KG1 (cell line): ENCODE data around the gene VSIG10L2.

Source experiments
- DNase-seq: peaks from one replicate; lab custom pipeline; 2025; lab: John Stamatoyannopoulos, UW

VSIG10L2 gene

DNA sequence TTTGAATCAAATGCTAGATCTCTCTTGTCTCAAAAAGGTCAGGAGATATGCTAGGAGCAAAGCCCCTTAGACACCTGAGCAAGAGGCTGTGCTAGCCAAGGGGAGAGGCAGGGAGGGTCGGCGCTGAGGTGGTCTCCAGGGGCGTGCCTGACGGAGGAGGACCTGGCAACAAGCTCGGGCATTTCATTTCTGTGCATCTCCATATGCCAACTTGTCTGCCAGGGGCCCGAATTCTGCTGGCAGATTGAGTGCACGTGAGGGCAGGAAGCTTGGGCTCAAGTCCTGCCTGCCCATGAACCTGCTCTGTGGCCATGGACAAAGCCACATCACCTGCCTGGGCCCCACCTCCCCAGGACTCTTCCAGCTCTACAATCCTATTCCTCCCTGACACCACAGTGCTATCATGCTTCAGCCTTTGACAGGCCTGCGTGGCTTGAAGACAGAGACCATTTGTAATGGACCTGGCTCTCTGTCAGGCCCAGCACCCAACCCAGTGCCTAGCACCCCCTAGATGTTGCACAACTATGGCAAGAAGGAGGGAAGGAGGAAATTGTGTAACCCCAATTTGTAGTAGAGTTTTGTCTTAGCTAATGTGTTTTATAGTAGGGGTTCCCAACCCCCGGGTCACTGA is 16.3 kb upstream of the VSIG10L2 start:
- no peak for DNase-seq

DNA sequence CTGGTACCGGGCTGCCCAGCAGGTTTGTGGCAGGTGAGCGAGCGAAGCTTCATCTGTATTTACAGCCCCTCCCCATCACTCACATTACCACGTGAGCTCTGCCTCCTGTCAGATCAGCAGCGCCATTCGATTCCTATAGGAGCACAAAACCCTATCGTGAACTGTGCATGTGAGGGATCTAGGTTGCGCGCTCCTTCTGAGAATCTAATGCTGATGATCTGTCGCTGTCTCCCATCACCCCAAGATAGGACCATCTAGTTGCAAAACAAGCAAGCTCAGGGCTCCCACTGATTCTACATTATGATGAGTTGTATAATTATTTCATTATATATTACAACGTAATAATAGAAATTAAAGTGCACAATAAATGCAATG is 15.8 kb upstream of the VSIG10L2 start:
- no peak for DNase-seq

DNA sequence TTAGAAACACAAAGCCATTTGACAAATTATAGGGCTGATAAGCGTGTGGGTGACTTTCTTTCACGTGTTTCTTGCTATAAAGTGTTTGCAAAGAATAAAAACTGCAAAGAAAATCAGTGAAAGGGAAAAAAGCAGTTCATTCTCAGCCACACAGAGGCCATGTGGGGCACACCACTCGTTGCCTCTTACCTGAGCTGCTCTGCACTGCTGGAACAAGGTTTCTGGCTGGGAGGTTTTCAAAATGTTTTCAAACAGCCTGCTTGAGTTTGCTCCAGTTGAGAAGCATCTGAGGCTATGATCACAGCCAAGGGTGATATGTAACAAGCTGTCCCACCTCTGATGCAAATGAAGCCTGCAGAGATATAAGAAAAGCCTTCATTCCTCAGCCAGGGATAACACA is 14.7 kb upstream of the VSIG10L2 start:
- DNase-seq = no peak

DNA sequence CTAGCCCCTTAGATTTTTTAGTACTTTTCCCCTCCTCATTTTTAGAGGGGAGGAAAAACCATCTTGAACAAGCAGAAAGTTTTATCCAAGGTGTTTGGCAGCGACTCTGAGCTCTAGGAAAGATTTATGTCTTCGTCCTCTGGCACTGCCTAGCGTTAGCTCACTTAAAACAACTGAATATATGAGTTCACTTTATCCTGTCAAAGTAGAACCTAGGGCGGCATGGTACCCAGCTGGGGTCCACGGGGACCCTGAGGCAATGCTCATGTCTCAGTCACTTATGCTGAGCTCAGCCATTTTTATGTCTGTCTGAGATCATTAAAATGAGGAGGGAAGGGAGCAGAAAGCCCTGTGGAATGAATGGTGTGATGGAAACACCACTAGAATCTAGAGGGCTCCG is 14.2 kb upstream of the VSIG10L2 start:
- no peak for DNase-seq

DNA sequence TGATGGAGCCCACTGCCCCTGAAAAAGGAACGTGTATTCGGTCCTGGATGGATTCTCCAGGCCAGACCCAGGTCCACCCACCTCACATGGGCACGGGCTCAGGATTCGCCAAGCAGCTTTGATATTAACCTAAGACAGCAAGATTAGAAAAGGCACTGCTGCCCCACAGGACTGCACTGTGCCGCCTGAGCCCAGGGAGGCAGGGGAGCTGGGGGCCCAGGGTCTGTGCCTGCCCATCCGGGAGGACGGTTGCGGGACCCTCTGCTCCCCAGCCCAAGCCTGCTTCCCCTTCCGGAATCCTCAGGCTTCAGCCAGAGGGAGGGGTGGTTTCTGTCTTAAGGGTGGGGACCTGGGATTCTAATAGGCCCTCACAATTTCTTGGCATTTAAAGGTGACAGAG is 13.5 kb upstream of the VSIG10L2 start:
- DNase-seq = no peak

DNA sequence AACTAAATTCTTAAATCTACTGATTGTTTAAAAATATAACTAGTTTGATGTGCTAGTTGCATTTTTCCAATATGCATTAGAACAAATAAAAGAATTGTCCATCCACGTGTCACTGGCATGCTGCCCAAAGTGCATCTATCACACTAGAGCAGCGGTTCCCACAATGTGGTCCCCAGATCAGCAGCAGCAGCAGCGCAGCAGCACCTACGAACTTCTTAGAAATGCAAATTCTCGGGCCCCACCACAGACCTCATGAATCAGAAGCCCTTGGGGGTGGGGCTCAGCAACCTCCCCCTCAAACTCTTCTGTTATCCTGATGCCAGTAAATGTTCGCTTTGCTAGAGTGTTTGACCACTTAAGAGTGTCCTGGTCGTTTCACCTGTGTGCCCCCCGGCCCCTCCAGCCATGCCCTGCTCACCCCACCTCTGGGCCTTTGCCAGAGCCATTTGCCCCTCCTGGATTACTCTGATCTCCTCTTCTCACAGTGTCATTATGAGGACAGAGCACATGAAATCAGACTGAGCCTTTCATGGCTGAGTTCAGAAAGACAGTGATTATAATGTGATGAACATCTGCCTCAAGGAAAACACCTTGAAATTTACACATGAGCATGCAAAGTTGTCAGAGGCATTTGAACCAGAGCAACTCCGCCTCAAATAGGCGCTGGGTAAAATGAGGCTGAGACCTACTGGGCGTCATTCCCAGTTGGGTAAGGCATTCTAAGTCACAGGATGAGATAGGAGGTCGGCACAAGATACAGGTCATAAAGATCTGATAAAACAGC is 12.6 kb upstream of the VSIG10L2 start:
- DNase-seq = no peak

DNA sequence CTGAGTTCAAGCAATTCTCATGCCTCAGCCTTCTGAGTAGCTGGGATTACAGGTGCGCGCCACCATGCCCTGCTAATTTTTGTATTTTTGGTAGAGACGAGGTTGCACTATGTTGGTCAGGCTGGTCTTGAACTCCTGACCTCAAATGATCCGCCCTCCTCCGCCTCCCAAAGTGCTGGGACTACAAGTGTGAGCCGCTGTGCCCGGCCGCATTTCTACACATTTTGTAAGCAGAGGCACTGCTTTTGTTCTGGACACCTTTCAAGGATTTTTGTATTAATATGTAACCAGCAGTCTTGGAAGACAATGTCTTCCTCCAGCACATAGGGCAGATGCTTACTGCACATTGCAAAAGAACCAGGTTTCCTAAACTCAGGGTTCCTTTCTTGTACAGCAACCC is 11.4 kb upstream of the VSIG10L2 start:
- no peak for DNase-seq

DNA sequence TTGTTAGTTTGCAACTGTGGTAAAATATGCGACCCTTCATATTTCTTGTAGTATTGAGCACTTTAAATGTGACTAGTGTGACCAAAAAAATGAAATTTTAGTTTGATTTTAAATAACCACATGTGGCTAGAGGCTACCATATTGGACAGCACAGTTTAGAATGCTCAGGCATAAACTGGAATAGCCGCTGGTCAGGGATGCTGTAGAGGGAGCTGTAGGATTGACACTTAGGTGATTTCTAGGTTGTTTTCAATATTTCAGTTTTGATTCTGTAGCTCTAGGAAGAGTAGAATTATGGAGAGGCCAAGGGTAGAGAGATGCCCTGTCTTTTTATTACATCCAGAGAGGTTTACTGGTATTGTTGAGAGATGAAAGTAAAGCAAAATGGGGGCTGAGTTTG is 10.8 kb upstream of the VSIG10L2 start:
- no peak for DNase-seq

DNA sequence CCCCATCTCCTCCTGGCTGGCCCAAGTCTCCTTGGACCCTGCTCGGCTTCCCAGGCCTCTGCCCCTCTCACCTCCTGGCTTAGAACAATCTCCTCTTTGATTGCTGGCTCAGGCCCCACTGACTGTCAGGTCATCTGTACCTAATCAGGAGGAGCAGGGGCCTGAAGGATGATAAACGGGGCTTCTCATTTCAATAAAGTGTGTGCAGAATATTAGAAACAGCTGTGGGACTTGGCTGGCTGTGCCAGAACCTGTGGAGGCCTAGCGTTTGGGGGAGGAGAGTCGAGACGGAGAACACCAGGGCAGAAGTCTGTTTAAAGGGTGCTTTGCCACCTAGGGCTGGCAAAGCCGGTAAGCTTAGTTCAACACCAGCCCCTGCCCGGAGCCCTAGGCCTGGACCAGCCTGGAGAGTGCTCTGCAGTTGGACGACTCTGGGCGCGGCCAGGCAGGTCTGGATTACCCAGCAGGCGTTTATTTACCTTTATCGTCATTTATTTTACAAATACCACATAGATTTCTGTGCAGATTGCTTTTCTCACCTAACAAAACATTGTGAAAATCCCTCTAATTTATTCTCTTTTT is 10.1 kb upstream of the VSIG10L2 start:
- no peak for DNase-seq

DNA sequence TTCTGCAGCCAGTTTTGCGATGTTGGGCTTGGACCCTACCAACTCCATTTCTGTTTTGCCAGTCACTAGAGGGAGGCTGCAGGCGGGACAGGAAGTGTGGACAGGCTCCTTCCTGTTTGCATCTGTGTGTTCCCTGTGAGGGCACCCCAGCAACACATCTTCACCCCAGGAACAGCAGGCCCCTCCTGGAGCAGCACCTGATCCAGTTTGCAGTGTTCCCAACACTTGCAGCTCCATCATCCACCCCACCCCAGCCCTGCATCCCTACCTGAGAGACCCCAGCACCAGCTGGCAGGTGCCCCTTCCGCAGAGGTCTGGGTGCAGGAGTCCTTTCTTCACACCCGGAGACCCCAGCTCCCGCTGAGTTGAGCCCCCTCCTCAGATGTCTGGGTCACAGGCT is 7.4 kb upstream of the VSIG10L2 start:
- DNase-seq = no peak

DNA sequence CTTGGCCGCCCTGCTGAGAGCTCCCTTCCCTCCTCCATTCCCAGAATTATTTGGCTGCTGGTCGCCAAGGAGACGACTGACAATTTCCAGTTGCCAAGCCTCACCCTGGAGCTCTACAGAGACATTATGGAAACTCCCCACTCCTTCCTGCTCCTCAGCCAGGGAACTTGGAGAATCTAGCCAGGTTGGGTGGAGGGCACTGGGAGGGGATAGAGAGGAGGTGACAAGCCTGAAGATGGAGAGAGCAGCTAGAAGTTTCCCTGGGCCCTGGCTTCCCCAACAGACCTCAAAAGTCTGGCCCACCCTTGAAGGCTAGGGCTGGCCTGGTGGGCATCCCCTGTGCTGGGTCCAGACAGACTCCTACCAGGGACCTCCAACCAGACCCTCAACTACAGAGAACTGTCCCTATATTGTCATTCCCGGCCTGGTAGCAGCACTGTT is 6.7 kb upstream of the VSIG10L2 start:
- no peak for DNase-seq

DNA sequence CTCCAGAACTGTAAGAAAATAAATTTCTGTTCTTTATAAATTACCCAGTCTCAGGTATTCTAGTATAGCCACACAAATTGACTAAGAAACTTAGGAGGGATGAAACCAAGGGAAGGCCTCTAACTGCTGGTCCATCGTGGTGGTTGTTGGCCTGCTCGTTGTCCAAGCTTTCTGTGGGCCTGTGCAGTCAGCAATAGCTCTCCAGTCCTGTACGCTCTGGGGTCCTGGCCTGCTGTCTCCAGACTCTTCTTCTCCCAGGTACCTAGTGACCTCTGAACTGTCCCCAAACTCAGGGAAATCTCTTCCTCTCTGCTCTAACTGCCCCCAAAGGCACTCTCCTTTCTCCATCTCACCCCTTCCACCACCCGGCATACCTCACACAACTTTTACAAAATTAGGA is 5.7 kb upstream of the VSIG10L2 start:
- no peak for DNase-seq

DNA sequence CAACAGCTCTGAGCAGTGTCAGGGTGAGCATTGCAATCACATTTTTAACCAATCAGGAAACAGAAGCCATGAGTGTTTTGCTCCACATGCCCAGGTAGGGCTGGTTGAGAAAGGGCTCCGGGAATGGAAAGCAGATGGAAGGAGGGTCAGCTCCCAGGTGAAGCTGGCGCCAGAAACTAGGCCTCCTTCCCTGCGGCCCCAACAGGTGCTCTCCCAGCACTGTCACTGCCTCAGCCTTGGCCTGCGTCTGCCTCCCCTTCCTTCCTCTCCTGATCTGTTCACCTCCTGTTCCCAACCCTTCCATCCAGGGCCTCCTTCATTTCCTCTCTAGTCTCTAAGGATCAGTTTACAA is 4.6 kb upstream of the VSIG10L2 start:
- DNase-seq = no peak

DNA sequence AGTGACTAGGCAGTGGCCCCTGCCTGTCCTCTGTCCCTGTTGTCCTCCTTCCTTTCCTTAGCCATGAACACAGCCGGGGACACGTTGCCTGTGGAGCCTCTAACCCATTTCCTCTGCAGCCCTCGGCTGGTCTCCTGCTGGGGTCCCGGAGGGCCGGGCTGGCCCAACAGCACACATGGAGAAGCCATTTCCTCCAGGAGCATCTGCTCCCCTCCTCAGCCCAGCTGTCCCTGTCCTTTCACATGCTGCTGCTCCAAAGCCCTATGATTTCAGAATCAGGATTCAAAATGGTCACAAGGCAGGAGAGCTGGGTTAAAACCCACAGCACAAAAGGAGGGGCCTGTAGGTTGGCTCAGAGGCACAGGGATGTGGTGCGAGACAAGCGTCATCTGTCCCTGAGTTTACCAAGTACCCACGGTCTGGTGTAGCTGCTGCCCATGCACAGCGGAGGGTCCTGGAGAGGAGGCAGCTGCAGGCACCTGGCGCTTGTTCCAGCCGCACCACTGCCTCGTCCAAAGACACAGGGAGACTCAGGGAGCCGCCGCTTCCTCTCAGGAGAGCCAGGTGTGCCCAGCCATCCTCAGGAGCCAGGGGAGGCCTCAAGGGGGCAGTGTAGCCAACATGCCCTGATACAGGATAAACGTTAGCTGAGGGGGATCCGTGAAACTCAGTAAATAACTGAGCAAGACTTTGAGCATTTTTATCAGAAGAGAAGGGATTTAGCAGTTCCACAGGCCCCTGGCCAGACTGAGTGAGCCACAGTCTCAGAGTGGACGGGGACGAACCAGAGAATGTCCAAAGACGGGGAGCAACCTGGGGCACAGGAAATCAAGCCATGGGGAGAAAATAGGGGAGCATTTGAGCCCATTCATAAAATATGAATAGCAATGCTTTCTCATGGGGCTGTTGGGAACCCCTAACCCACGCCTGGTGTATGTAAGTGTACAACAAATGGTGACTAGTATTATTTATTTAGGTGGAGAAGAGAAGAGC is 3.9 kb upstream of the VSIG10L2 start:
- no peak for DNase-seq

DNA sequence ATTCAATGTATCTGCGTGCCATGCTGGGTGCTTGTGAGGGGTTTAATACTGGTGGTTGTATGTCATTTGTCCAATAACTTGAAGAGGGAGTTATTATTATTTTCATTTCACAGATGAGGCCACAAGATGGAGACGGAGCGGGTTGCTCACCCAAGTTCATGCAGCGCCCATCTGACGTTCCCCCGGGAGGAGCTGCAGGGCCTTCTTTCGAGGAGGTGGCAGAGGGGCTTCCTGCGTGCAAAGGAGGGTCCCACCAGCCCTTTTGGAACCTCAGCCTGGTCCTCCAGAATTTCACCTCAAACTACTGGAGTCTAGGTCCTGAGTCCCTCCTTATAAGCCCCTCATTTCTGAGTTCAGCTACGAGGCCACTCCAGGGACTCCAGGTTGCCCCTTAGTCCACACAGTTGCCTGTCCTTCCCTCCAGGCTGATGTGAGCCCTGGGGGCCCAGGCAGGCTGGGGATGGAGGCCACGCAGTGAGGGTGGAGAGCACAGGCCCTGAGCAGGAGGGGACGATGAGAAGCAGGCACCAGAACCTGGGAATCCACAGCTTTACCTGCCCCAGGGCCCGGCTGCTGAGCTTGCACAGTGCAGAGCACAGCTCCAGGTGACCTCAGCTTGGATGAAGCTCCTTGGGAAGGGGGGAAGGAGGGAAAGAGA is 2.9 kb upstream of the VSIG10L2 start:
- DNase-seq = no peak

DNA sequence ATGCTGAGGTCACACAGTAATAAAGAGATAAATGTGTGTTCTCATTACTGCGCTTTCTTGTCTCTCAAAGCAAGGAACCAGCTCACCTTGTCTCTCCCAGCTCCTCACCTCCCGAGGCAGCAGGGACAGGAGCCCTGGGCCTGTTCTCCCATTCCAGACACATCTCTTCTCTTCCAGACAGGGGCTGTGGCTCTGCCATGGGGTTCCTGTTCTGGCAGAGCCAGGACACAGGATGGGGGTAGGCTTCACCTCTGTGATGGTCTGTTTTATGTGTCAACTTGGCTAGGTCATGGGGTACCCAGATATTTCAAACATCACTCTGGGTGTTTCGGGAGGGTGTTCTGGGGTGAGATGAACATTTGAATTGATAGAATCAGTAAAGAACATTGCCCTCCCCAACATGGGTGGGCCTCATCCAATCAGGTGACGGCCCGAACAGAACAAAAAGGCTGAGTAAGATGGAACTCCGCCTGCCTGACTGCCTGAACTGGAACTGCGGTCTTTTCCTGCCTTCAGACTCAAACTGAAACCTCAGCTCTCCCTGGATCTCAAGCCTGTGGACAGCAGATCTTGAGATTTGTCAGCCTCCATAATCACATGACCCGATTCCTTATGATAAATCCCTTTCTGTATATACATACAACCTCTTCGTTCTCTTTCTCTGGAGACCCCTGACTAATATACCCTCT is 2.0 kb upstream of the VSIG10L2 start:
- no peak for DNase-seq

DNA sequence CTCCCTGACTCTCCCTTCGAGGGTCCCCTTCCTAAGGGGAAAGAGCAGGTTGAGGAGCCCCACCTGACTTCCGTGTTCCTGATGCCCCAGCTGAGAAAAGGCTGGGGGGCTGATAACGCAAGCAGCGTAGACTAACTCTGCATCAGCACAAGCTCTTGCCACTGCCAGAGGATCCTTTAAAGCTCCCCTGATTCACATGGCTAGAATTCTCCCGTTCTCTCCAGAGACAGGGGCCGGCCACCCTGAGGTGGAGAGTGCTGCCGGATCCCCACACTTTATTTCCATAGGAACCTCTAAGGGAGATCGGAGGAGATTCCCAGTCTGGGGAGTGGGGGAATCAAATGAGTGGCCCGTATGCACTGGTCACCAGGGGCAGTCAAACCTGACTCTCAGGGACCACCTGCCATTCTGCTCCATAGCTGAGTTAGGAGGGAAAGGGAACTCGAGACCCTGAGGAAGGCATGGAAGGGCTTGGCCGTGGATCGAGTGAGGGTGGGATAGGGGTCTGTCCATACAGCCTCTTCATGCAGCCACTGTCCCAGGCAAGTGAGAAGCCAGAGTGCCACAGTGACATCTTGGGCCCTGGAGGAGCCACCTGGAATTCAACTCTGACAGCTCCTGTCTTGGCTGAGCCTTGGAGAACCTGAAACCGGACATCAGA is 1.4 kb upstream of the VSIG10L2 start:
- DNase-seq = no peak

DNA sequence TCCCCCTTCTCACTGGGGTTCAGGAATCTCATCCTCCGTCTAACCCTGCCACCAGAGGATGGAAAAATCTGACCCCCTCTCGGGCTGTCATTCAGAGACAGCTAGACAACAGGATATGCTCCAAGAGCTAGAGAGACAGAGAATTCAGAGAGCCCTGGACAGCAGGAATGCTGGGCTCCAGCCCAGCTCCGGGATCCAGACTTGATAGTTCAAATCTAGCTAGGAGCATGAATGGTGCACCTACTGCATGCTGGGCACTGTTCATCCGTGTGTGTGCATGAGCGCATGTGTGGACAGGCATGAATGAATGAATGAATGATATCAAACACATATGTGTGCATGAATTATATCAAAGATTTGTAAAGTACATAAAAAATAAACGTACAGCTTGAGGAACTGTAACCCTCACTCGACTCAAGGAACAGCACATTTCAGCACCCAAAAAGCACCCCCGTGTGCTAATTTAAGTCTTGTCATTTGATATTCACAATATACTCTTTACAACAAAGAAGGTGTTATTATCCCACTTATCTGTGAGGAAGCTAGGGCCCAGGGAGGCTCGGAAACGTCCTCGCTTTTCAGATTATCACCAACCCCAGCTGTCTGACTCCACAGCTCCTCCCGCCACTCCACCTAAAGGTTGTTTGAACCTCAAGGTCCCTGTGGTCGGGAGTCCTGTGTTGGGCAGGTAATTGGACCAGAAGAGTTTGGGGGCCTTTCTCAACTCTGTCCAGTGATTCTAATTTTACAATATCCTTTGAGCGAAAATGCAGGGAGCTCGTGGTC is 640 bp upstream of the VSIG10L2 start:
- DNase-seq = no peak

DNA sequence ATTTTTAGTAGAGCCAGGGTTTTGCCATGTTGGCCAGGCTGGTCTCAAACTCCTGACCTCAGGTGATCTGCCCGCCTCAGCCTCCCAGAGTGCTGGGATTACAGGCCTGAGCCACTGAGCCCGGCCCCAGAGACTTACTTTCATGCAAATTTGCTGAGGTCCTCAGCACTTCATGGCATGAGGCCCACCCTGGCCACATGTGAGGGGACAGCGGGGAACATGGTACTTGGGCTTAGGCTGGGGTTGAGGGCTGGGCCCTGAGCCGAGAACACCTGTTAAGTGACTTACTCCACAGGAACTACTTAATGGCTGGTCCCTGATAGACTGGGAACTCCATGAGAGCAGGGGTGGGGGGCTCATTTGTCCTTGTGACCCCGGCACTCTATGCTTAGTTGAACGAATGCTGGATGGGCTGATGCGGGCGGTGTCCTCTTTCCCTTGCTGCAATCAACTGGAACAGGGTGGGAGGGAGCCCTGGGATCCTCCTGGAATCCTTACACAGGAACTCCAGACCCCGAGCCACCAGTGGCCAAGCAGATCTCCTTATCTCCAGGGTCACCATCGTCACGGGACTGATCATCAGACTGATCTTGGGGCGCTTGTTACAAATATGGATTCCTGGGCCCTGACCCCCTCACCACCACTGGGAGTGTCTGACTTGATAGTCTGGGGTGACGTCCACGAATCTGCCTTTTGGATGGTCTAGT is 1.0 kb downstream of the VSIG10L2 start:
- DNase-seq = no peak
